MM.1S (cell line): Measurements from ENCODE around the gene FEM1C.

Experiments
- DNase-seq: peaks from one replicate; pipeline ENCODE4 v3.0.0-alpha.2; 2015
- H2AFZ ChIP-seq: fragments of 300-600 bp; sonication (generic); 2 replicates; pipeline ENCODE4 v1.6.0; 2016; ENCODE audit warnings: antibody characterized with exemption, low read length
- H3F3A ChIP-seq: fragments of 300-600 bp; sonication (generic); 2 replicates; pipeline ENCODE4 v1.6.1; 2016; ENCODE audit warnings: mild to moderate bottlenecking, antibody characterized with exemption, low read length, moderate library complexity, mixed read lengths; ENCODE audit not compliant: insufficient read depth
- H3K27ac ChIP-seq: fragments of 300-600 bp; sonication (generic); 2 replicates; pipeline ENCODE4 v1.5.1; 2016; ENCODE audit warnings: mild to moderate bottlenecking, low read length
- H3K27me3 ChIP-seq: fragments of 300-600 bp; sonication (generic); replicated peaks from 2 replicates; pipeline ENCODE4 v1.6.0; 2016; ENCODE audit warnings: low read length; ENCODE audit not compliant: insufficient read depth
- H3K36me3 ChIP-seq: fragments of 300-600 bp; sonication (generic); replicated peaks from 2 replicates; pipeline ENCODE4 v1.6.1; 2016; ENCODE audit warnings: mild to moderate bottlenecking, low read length, mixed read lengths; ENCODE audit not compliant: insufficient read depth
- H3K4me1 ChIP-seq: fragments of 300-600 bp; sonication (generic); 2 replicates; pipeline ENCODE4 v1.6.1; 2016; ENCODE audit warnings: low read length, mixed read lengths
- H3K4me2 ChIP-seq: fragments of 300-600 bp; sonication (generic); 2 replicates; pipeline ENCODE4 v1.6.0; 2016; ENCODE audit warnings: low read depth, low read length
- H3K4me3 ChIP-seq: fragments of 300-600 bp; sonication (generic); 2 replicates; pipeline ENCODE4 v1.5.1; 2016; ENCODE audit warnings: low read length, mixed read lengths
- H3K79me2 ChIP-seq: fragments of 300-600 bp; sonication (generic); 2 replicates; pipeline ENCODE4 v1.6.1; 2016; ENCODE audit warnings: mixed run types, low read length, mixed read lengths
- H3K9ac ChIP-seq: fragments of 300-600 bp; sonication (generic); 2 replicates; pipeline ENCODE4 v1.6.1; 2016; ENCODE audit warnings: low read length, mixed read lengths
- H3K9me2 ChIP-seq: fragments of 300-600 bp; sonication (generic); replicated peaks from 2 replicates; pipeline ENCODE4 v1.6.1; 2016; ENCODE audit warnings: mild to moderate bottlenecking, low read length, mixed read lengths; ENCODE audit not compliant: insufficient read depth
- H3K9me3 ChIP-seq: fragments of 300-600 bp; sonication (generic); replicated peaks from 2 replicates; pipeline ENCODE4 v1.6.1; 2016; ENCODE audit warnings: mild to moderate bottlenecking, low read length, mixed read lengths; ENCODE audit not compliant: insufficient read depth
- H4K20me1 ChIP-seq: fragments of 300-600 bp; sonication (generic); 2 replicates; pipeline ENCODE4 v1.6.1; 2016; ENCODE audit warnings: mild to moderate bottlenecking, low read length, moderate library complexity, mixed read lengths; ENCODE audit not compliant: insufficient read depth
- EZH2 ChIP-seq: fragments of 300-600 bp; sonication (generic); optimal IDR thresholded peaks from 2 replicates; pipeline ENCODE3; 2017; ENCODE audit warnings: low read depth, mild to moderate bottlenecking, antibody characterized with exemption, low read length, mixed read lengths
- EZH2phosphoT487 ChIP-seq: fragments of 300-600 bp; sonication (generic); IDR thresholded peaks from 2 replicates; pipeline ENCODE4 v1.6.1; 2018; ENCODE audit warnings: antibody characterized with exemption, low read length
- TF ChIP-seq, protein P1 (sequence below): fragments of 300-600 bp; sonication (generic); IDR thresholded peaks from 2 replicates; pipeline ENCODE4 v1.5.1; 2016; ENCODE audit warnings: antibody characterized with exemption, low read length, mixed read lengths

The FEM1C gene

DNA sequence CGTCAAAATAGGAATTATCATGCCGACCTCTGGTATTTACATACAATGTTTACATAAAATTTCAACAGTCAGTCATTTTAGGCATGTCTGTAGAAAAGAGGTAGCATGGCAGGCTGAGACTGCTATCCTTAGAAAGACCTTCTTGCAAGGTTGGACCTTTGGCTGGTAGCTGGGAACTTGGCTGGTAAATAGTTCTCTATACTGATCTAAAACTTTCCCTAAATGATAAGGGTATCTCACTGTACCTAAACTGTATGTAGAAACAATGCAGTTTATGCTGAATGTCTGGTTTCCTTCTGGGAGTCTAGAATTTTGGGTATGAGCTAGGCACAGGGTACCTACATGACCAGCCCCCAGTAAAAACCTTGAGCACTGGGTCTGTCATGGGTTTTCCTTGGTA, 18.0 kb downstream of the FEM1C start:
- H3K9me2 ChIP-seq, result no peaks in the 10 kb centered on the region
- H2AFZ ChIP-seq, result no peak overlapping the region
- H3K27ac ChIP-seq, result no peak overlapping the region
- peaks cover 88% of the 10 kb centered on the region for H3K79me2 ChIP-seq
- no peaks in the 10 kb centered on the region for H3K27me3 ChIP-seq
- H3K36me3 ChIP-seq, result peaks cover 21% of the 10 kb centered on the region
- no peak overlapping the region for H3K4me3 ChIP-seq
- H3K4me2 ChIP-seq, result no peak overlapping the region
- no peak for TF ChIP-seq EZH2
- no peak for TF ChIP-seq EZH2phosphoT487
- TF ChIP-seq, protein P1, sequence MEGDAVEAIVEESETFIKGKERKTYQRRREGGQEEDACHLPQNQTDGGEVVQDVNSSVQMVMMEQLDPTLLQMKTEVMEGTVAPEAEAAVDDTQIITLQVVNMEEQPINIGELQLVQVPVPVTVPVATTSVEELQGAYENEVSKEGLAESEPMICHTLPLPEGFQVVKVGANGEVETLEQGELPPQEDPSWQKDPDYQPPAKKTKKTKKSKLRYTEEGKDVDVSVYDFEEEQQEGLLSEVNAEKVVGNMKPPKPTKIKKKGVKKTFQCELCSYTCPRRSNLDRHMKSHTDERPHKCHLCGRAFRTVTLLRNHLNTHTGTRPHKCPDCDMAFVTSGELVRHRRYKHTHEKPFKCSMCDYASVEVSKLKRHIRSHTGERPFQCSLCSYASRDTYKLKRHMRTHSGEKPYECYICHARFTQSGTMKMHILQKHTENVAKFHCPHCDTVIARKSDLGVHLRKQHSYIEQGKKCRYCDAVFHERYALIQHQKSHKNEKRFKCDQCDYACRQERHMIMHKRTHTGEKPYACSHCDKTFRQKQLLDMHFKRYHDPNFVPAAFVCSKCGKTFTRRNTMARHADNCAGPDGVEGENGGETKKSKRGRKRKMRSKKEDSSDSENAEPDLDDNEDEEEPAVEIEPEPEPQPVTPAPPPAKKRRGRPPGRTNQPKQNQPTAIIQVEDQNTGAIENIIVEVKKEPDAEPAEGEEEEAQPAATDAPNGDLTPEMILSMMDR, result no peak
- H3K9ac ChIP-seq, result no peak overlapping the region
- peaks cover 14% of the 10 kb centered on the region; the same call in 1 of the 2 replicates for H4K20me1 ChIP-seq
- H3K9me3 ChIP-seq, result no peaks in the 10 kb centered on the region
- DNase-seq, result no peak
- H3F3A ChIP-seq, result no peaks in the 10 kb centered on the region
- no peaks in the 10 kb centered on the region for H3K4me1 ChIP-seq

- Histone ChIP-seq H3K27me3 (no peaks in the 10 kb centered on the region), H3K4me1 (no peaks in the 10 kb centered on the region), H3F3A (no peaks in the 10 kb centered on the region), H3K36me3 (peaks cover 21% of the 10 kb centered on the region), H3K9me3 (no peaks in the 10 kb centered on the region), H3K79me2 (peaks cover 70% of the 10 kb centered on the region), H2AFZ (no peak overlapping the region), H4K20me1 (peaks cover 4% of the 10 kb centered on the region; the same call in 1 of the 2 replicates), H3K9ac (no peak overlapping the region), H3K4me3 (no peak overlapping the region), H3K9me2 (no peaks in the 10 kb centered on the region), H3K4me2 (no peak overlapping the region), H3K27ac (no peak overlapping the region)
- DNase-seq, result no peak
- TF ChIP-seq EZH2phosphoT487 (no peak), EZH2 (no peak)
- TF ChIP-seq, protein P1, result no peak
These were observed 20.3 kb downstream of the FEM1C start for GRCh38 chr5:115524199-115524847.

GRCh38 chr5:115522832-115523403, 21.7 kb downstream of the FEM1C start:
- Histone ChIP-seq H3K9ac (no peak overlapping the region), H3K4me2 (no peak overlapping the region), H3K27me3 (no peaks in the 10 kb centered on the region), H3K9me2 (no peaks in the 10 kb centered on the region), H3K36me3 (peaks cover 21% of the 10 kb centered on the region), H3K4me3 (no peak overlapping the region), H3K4me1 (no peaks in the 10 kb centered on the region), H3K9me3 (no peaks in the 10 kb centered on the region), H3F3A (no peaks in the 10 kb centered on the region), H2AFZ (no peak overlapping the region), H3K27ac (no peak overlapping the region), H4K20me1 (no peaks in the 10 kb centered on the region), H3K79me2 (peaks cover 56% of the 10 kb centered on the region)
- DNase-seq, result no peak
- no peak for TF ChIP-seq EZH2
- TF ChIP-seq EZH2phosphoT487, result no peak
- TF ChIP-seq, protein P1, result no peak
